ENCODE measurements around the gene GLI3.

- TF ChIP-seq POLR2A (IDR thresholded peaks at IDR 0.05; ENCODE audit: low read depth, low read length) (no peak), TAF1 (IDR thresholded peaks at IDR 0.05; ENCODE audit: borderline replicate concordance, low read depth, low read length) (no peak), POLR2AphosphoS5 (IDR thresholded peaks at IDR 0.05; ENCODE audit: low read depth, low read length) (no peak)
Observed at GRCh38 chr7:42236976-42237810, at the start of gene GLI3.

All from GM12892 (cell line).